OCI-LY3 (cell line): ENCODE measurements around the gene IL20RA.
"Not testable (repeated sequence)": the region's sequence is repeated elsewhere in the genome, so short reads cannot be mapped to it uniquely, and the experiment has no call there.

ENCODE experiments used
- H2AFZ ChIP-seq: fragments of 200-600, 300-600 bp; shearing (Covaris generic); 2 replicates; pipeline ENCODE4 v1.6.0; 2014; ENCODE audit warnings: antibody characterized with exemption, low read depth, low read length
- H3K27ac ChIP-seq: fragments of 200-600, 300-600 bp; sonication (generic); 2 replicates; pipeline ENCODE4 v1.5.1; 2014; ENCODE audit warnings: mild to moderate bottlenecking, low read length, moderate library complexity, mixed read lengths
- H3K27me3 ChIP-seq: fragments of 200-600, 300-600 bp; sonication (generic); 2 replicates; pipeline ENCODE4 v1.6.1; 2014; ENCODE audit warnings: low read depth, low read length, mixed read lengths
- H3K36me3 ChIP-seq: fragments of 200-600, 300-600 bp; sonication (generic); replicated peaks from 2 replicates; pipeline ENCODE3; 2014; ENCODE audit warnings: low read depth, low read length, mixed read lengths
- H3K4me1 ChIP-seq: fragments of 300-600, 200-600 bp; sonication (generic); 2 replicates; pipeline ENCODE4 v1.6.1; 2014; ENCODE audit warnings: low read length, mixed read lengths
- H3K4me2 ChIP-seq: fragments of 200-600, 300-600 bp; sonication (generic); 2 replicates; pipeline ENCODE4 v1.6.1; 2014; ENCODE audit warnings: low read length, mixed read lengths
- H3K4me3 ChIP-seq: fragments of 300-600, 200-600 bp; sonication (generic); 2 replicates; pipeline ENCODE4 v1.5.1; 2014; ENCODE audit warnings: antibody characterized with exemption, mild to moderate bottlenecking, low read length, moderate library complexity
- H3K79me2 ChIP-seq: fragments of 300-600, 200-600 bp; shearing (Covaris generic); 2 replicates; pipeline ENCODE4 v1.6.1; 2014; ENCODE audit warnings: mild to moderate bottlenecking, low read length, mixed read lengths
- H3K9ac ChIP-seq: fragments of 300-600, 200-600 bp; shearing (Covaris generic); 2 replicates; pipeline ENCODE4 v1.6.0; 2014; ENCODE audit warnings: mild to moderate bottlenecking, low read length, moderate library complexity
- H3K9me3 ChIP-seq: fragments of 200-600, 300-600 bp; shearing (Covaris generic); 2 replicates; pipeline ENCODE4 v1.6.1; 2014; ENCODE audit warnings: low read length, mixed read lengths; ENCODE audit not compliant: insufficient read depth
- H4K20me1 ChIP-seq: fragments of 200-600, 300-600 bp; sonication (generic); 2 replicates; pipeline ENCODE4 v1.6.1; 2016; ENCODE audit warnings: low read length, mixed read lengths; ENCODE audit not compliant: insufficient read depth
- EZH2phosphoT487 ChIP-seq: fragments of 200-600 bp; shearing (Covaris generic); IDR thresholded peaks from 2 replicates; pipeline ENCODE4 v1.6.1; 2018; ENCODE audit warnings: antibody characterized with exemption, mixed run types, low read depth
- TF ChIP-seq, protein P1 (sequence below): fragments of 200-600, 300-600 bp; sonication (generic); IDR thresholded peaks from 2 replicates; pipeline ENCODE4 v1.5.1; 2014; ENCODE audit warnings: antibody characterized with exemption, low read length, low read depth

Gene IL20RA

DNA sequence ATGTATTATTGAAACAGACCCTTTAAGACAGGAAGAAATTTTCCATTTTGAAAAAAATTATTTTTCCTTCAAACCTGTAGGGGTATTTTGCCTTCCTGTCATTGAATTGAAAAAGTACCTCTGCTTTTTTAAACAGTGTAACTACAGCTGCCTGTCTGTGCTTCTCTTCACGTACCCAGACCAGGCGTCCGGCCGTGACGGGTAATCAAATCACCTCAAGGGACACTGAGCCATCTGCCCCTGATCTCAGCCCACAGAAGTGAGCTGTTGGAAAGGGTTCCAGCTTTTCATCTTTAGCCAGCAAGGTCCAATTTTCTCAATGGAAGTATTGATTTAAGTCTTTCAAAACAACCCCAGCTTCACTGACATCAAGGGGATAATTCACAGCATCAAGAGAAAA is 64.7 kb downstream of the IL20RA start:
- H3K9ac ChIP-seq: no peak overlapping the region
- no peak overlapping the region for H3K4me3 ChIP-seq
- H4K20me1 ChIP-seq: no peaks in the 10 kb centered on the region
- TF ChIP-seq, protein P1, sequence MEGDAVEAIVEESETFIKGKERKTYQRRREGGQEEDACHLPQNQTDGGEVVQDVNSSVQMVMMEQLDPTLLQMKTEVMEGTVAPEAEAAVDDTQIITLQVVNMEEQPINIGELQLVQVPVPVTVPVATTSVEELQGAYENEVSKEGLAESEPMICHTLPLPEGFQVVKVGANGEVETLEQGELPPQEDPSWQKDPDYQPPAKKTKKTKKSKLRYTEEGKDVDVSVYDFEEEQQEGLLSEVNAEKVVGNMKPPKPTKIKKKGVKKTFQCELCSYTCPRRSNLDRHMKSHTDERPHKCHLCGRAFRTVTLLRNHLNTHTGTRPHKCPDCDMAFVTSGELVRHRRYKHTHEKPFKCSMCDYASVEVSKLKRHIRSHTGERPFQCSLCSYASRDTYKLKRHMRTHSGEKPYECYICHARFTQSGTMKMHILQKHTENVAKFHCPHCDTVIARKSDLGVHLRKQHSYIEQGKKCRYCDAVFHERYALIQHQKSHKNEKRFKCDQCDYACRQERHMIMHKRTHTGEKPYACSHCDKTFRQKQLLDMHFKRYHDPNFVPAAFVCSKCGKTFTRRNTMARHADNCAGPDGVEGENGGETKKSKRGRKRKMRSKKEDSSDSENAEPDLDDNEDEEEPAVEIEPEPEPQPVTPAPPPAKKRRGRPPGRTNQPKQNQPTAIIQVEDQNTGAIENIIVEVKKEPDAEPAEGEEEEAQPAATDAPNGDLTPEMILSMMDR: no peak
- no peak for TF ChIP-seq EZH2phosphoT487
- H2AFZ ChIP-seq: no peak overlapping the region
- H3K79me2 ChIP-seq: no peaks in the 10 kb centered on the region
- peaks cover 6% of the 10 kb centered on the region for H3K4me1 ChIP-seq
- no peaks in the 10 kb centered on the region for H3K9me3 ChIP-seq
- H3K27me3 ChIP-seq: no peaks in the 10 kb centered on the region
- H3K36me3 ChIP-seq: no peaks in the 10 kb centered on the region
- H3K27ac ChIP-seq: no peak overlapping the region
- H3K4me2 ChIP-seq: no peak overlapping the region

DNA sequence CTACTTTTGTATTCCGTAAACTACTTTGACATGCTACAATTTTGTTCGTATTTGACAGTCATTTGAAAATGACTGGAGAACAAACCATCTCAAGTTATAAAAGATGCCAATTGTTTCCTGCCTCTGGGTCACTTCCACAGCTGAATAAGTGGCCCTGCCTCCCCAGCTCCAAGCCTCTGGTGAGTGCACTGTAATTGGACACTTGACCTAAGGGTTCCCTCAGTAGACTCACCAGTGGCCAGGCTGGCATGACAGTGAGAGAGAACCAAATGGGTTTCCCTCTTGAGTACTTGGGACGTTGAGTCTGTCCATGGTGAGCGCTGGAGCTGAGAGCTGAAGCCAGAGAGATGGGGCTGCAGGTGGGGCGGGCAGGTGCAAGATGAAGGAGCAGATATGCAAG is 65.6 kb downstream of the IL20RA start:
- peaks cover 6% of the 10 kb centered on the region for H3K4me1 ChIP-seq
- no peak overlapping the region for H3K9ac ChIP-seq
- H3K9me3 ChIP-seq: no peaks in the 10 kb centered on the region
- H3K4me2 ChIP-seq: no peak overlapping the region
- H3K4me3 ChIP-seq: no peak overlapping the region
- H4K20me1 ChIP-seq: no peaks in the 10 kb centered on the region
- H3K79me2 ChIP-seq: no peaks in the 10 kb centered on the region
- H2AFZ ChIP-seq: no peak overlapping the region
- TF ChIP-seq EZH2phosphoT487: no peak
- TF ChIP-seq, protein P1: no peak
- H3K27me3 ChIP-seq: no peaks in the 10 kb centered on the region
- no peak overlapping the region for H3K27ac ChIP-seq
- H3K36me3 ChIP-seq: no peaks in the 10 kb centered on the region

DNA sequence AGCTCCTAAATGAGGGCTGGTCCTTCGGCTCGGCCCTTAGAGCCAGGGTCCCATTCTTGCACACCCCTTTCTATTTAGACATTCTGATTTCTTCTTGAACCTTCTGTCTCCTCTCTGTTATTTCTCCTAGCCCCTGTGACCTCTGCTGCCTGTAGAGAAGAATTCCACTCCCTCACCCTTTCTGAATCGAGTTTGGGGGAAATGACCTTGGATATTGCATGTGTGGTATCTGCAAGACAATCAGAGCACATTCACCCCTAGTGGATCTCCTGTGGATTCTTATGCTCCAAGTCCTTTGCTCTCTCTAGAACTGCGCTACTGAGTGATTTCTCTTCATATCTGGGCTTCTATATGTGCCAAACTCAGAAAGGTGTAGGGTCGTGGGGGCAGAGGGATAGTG is 67.7 kb downstream of the IL20RA start:
- no peaks in the 10 kb centered on the region for H4K20me1 ChIP-seq
- peaks cover 6% of the 10 kb centered on the region for H3K4me1 ChIP-seq
- H3K27me3 ChIP-seq: no peaks in the 10 kb centered on the region
- H3K27ac ChIP-seq: no peak overlapping the region
- H3K4me3 ChIP-seq: no peak overlapping the region
- no peaks in the 10 kb centered on the region for H3K9me3 ChIP-seq
- H3K79me2 ChIP-seq: no peaks in the 10 kb centered on the region
- no peak for TF ChIP-seq EZH2phosphoT487
- TF ChIP-seq, protein P1: no peak
- no peak overlapping the region for H3K4me2 ChIP-seq
- no peak overlapping the region for H2AFZ ChIP-seq
- no peaks in the 10 kb centered on the region for H3K36me3 ChIP-seq
- H3K9ac ChIP-seq: no peak overlapping the region

DNA sequence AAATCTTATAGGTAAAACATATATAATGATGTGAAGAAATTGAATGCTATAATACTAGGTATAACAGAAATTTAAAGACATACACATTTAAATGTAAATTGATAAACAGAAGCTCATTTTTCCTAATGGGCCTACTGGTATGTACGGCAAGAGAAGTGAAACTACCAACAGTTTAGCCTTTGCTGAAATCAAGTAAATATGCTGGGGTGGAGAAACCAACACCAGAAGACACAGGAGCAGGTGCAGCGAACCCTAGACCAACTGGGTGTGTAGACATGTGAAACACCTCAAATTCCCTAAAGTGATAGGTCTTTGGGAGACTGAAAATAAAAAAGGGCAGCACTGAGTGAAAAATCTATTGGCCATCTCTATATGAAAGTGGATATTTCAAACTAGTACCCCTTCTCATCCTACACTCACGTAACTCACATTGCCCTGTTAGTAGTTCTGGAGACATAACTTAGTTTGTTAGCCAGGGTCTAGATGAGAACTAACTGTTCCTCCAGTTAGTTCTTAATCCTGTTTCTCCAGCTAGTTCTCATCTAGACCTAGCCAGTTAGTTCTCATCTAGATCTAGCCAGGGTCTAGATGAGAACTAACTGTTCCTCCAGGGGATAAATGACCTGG is 69.6 kb downstream of the IL20RA start:
- Histone ChIP-seq H3K79me2 (no peaks in the 10 kb centered on the region), H3K36me3 (no peaks in the 10 kb centered on the region), H3K9ac (no peak overlapping the region), H4K20me1 (no peaks in the 10 kb centered on the region), H3K4me1 (peaks cover 6% of the 10 kb centered on the region), H3K27me3 (no peaks in the 10 kb centered on the region), H3K4me3 (no peak overlapping the region), H3K9me3 (no peaks in the 10 kb centered on the region), H2AFZ (no peak overlapping the region), H3K27ac (no peak overlapping the region), H3K4me2 (no peak overlapping the region; the same call in 1 of the 2 replicates)
- TF ChIP-seq EZH2phosphoT487: no peak
- TF ChIP-seq, protein P1: no peak

DNA sequence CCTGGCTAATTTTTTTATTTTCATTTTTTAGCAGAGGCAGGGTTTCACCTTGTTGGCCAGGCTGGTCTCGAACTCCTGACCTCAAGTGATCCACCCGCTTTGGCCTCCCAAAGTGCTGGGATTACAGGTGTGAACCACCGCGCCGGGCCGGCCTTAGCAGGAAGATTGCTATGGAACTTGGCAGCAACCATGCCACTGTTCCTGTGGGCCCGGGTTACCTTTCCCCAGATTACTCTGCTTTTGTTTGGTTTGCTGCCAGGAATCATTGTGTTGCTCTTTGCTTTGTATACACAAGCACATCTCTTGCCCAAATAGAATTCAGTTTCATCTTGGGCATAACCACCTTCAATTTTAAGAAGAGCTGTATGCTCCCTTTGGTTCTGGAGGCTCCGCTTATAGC is 71.0 kb downstream of the IL20RA start:
- H3K27me3 ChIP-seq, H4K20me1 ChIP-seq, H3K27ac ChIP-seq, H3K9ac ChIP-seq, H3K4me1 ChIP-seq, H3K36me3 ChIP-seq, H3K4me2 ChIP-seq, H3K4me3 ChIP-seq, H3K79me2 ChIP-seq, H3K9me3 ChIP-seq, H2AFZ ChIP-seq: not testable (repeated sequence)
